ENCODE data around the gene IL1F10. TPM values are rescaled to one million over a fixed set of nuclear protein-coding genes. Genes with fewer than 3 reads are reported as not detected.

IL1F10 gene
- total RNA-seq, 2 experiments from 2014 or later = not detected

DNA sequence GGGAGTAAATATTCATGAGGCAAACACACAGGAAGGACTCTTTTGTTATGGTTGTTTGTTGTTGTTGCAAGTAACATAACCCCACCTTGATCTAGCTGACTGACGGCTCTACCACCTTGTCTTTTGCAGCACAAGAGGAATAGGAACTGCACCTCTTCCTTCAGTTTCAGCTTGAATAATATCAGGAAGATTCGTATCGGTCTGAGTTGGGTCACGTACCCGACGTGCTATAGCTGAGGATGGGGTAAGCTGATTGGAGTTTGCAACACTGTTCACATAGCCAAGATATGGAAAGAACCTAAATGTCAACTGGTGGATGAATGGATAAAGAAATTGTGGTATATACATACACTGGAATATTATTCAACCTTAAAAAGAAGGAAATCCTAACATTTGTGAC, 45.1 kb downstream of the IL1F10 start:
- no peak overlapping the region for H3K4me3 Mint-ChIP-seq
- no peaks in the 10 kb centered on the region for H3K27me3 Mint-ChIP-seq
- no peaks in the 10 kb centered on the region for H3K36me3 Mint-ChIP-seq (ENCODE audit: low read depth)
- POLR2A ChIA-PET = no interaction called here
- CTCF ChIA-PET = interaction anchor here (1.1 to 2.0 kb wide), 5 partner anchors 16 to 88 kb away, joined by 3 to 9 read pairs (median 4); no protein-coding TSS in a partner anchor
- ATAC-seq (no peak), DNase-seq (no peak)
- TF ChIP-seq, protein P1, sequence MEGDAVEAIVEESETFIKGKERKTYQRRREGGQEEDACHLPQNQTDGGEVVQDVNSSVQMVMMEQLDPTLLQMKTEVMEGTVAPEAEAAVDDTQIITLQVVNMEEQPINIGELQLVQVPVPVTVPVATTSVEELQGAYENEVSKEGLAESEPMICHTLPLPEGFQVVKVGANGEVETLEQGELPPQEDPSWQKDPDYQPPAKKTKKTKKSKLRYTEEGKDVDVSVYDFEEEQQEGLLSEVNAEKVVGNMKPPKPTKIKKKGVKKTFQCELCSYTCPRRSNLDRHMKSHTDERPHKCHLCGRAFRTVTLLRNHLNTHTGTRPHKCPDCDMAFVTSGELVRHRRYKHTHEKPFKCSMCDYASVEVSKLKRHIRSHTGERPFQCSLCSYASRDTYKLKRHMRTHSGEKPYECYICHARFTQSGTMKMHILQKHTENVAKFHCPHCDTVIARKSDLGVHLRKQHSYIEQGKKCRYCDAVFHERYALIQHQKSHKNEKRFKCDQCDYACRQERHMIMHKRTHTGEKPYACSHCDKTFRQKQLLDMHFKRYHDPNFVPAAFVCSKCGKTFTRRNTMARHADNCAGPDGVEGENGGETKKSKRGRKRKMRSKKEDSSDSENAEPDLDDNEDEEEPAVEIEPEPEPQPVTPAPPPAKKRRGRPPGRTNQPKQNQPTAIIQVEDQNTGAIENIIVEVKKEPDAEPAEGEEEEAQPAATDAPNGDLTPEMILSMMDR (IDR thresholded peaks at IDR 0.05) = no peak
- peaks cover 12% of the 10 kb centered on the region for H3K4me1 Mint-ChIP-seq (ENCODE audit: low read depth)
- intact Hi-C loops (cut with micrococcal nuclease) = no loop called here
- no peaks in the 10 kb centered on the region for H3K9me3 Mint-ChIP-seq
- no peak overlapping the region for H3K27ac Mint-ChIP-seq

DNA sequence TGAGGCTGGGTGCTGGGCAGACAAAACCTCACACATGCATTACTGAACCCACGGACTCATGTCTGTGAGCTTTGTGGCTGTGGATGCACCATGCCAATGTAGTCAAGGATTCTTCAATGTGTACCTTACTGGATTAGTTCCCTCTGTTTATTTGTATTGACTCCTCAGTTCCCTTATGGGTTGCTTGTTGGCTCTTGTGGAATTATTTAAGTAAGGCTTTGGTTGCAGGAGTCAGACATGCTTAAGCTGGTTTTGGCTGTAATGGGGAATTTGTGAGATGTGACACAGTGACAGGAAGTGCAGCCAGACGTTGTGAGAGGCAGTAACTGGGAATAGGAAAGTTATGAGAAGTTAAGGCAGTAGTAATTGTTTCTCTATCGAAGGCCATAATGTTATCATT, 46.0 kb downstream of the IL1F10 start:
- POLR2A ChIA-PET = no interaction called here
- H3K4me3 Mint-ChIP-seq = no peak overlapping the region
- intact Hi-C loops (cut with micrococcal nuclease) = no loop called here
- CTCF ChIA-PET = interaction anchor here (1.1 to 2.0 kb wide), 6 partner anchors 15 to 87 kb away, joined by 3 to 9 read pairs (median 4); no protein-coding TSS in a partner anchor
- TF ChIP-seq, protein P1 (IDR thresholded peaks at IDR 0.05) = no peak
- ATAC-seq (no peak), DNase-seq (no peak)
- no peaks in the 10 kb centered on the region for H3K27me3 Mint-ChIP-seq
- H3K4me1 Mint-ChIP-seq (ENCODE audit: low read depth) = peaks cover 15% of the 10 kb centered on the region
- H3K36me3 Mint-ChIP-seq (ENCODE audit: low read depth) = no peaks in the 10 kb centered on the region
- no peak overlapping the region for H3K27ac Mint-ChIP-seq
- no peaks in the 10 kb centered on the region for H3K9me3 Mint-ChIP-seq

DNA sequence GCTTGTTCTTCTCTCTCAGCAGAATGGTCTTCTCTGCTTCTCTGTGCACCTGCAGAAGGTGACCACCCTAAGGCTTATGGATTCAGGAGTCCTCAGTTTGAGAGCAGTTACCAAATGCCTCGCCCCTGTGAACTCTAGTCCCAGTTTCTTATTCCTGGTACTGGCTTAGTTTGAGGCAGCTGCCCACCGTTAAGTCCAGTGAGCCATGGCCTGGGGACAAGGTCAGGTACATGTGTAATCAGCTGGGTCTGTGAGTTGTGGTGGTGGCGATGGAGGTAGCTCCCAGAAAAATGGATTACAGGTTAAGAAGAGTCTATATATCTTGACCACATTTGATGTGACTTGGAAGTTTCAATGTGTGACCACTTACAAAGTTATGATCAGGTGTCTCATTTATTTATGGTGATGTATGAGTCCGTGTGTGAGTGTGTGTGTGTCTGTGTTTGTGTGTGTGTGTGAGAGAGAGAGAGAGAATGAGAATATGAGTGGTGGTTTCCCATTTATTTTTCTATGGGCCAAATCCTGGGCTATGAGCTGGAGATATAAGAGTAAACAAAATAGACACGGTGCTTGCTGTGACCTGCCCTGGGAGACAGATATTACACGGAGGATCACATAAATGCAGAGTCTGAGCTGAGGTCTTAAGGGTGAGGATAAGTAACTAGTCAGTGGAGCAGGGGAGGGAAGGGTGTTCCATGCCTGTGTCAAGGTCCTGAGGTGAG, 46.6 kb downstream of the IL1F10 start:
- ATAC-seq (no peak), DNase-seq (no peak)
- H3K36me3 Mint-ChIP-seq (ENCODE audit: low read depth) = no peaks in the 10 kb centered on the region
- no peaks in the 10 kb centered on the region for H3K9me3 Mint-ChIP-seq
- TF ChIP-seq, protein P1 (IDR thresholded peaks at IDR 0.05) = no peak
- POLR2A ChIA-PET = no interaction called here
- no peak overlapping the region for H3K27ac Mint-ChIP-seq
- no peak overlapping the region for H3K4me3 Mint-ChIP-seq
- no peaks in the 10 kb centered on the region for H3K27me3 Mint-ChIP-seq
- H3K4me1 Mint-ChIP-seq (ENCODE audit: low read depth) = peaks cover 15% of the 10 kb centered on the region
- intact Hi-C loops (cut with micrococcal nuclease) = no loop called here
- CTCF ChIA-PET = interaction anchor here (1.0 to 2.0 kb wide), 7 partner anchors 22 to 87 kb away, joined by 3 to 9 read pairs (median 4); no protein-coding TSS in a partner anchor

DNA sequence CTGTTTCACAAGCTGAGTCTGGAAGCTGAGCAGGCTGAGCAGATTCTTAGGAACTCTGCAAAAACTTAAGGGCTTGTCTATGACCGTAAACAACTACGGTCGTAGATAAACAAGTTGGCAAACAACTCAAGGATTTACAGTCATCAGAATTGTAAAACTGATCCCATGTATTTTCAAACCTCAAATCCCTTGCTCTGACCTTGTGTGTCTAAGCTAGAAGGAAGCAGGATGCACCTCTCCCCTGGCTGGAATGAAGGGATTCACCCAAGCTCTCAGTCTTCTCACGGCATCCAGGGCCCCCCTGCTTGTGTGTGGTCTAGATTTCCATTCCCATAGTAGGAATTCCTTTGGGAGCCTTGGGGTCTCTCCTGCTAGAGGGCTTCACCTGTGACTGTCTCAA, 47.2 kb downstream of the IL1F10 start:
- Mint-ChIP-seq H3K9me3 (no peaks in the 10 kb centered on the region), H3K36me3 (ENCODE audit: low read depth) (no peaks in the 10 kb centered on the region), H3K27me3 (no peaks in the 10 kb centered on the region), H3K4me3 (no peak overlapping the region), H3K27ac (no peak overlapping the region), H3K4me1 (ENCODE audit: low read depth) (peaks cover 15% of the 10 kb centered on the region)
- no peak for DNase-seq
- ChIA-PET POLR2A (no interaction called here), CTCF (interaction anchor here (1.0 to 1.9 kb wide), 3 partner anchors 21 to 35 kb away, joined by 3 to 5 read pairs (median 4); no protein-coding TSS in a partner anchor)
- intact Hi-C loops (cut with micrococcal nuclease) = no loop called here
- TF ChIP-seq, protein P1 (IDR thresholded peaks at IDR 0.05) = no peak
- no peak for ATAC-seq

Measured in activated CD8-positive, alpha-beta T cell treated with anti-CD3 and anti-CD28 coated beads for 36 hours (primary cell).